Neural progenitor cell (in vitro differentiated cells): ENCODE measurements around the gene TBC1D9. TPM values are rescaled to one million over a fixed set of nuclear protein-coding genes. Genes with fewer than 3 reads are reported as not detected.

ENCODE experiments used
- DNase-seq: peaks from one replicate; pipeline ENCODE4 v3.0.0-alpha.2; 2016; ENCODE audit warnings: low spot score
- H2AFZ ChIP-seq: fragments of 200-600 bp; sonication (generic); replicated peaks from 2 replicates; pipeline ENCODE4 v1.6.1; 2016; ENCODE audit warnings: antibody characterized with exemption
- H3F3A ChIP-seq: fragments of 200-600 bp; sonication (generic); 2 replicates; pipeline ENCODE4 v1.6.1; 2016; ENCODE audit warnings: antibody characterized with exemption, low read depth
- H3K27ac ChIP-seq: fragments of 200-600 bp; sonication (generic); 2 replicates; pipeline ENCODE4 v1.5.1; 2016; ENCODE audit warnings: mild to moderate bottlenecking
- H3K27me3 ChIP-seq: fragments of 200-600 bp; sonication (generic); 2 replicates; pipeline ENCODE4 v1.6.1; 2016; ENCODE audit warnings: mild to moderate bottlenecking, moderate library complexity
- H3K36me3 ChIP-seq: fragments of 200-600 bp; sonication (generic); 2 replicates; pipeline ENCODE4 v1.5.1; 2016
- H3K4me1 ChIP-seq: fragments of 200-600 bp; sonication (generic); 2 replicates; pipeline ENCODE4 v1.6.1; 2016; ENCODE audit warnings: mixed run types
- H3K4me2 ChIP-seq: fragments of 200-600 bp; sonication (generic); 2 replicates; pipeline ENCODE4 v1.6.1; 2016
- H3K4me3 ChIP-seq: fragments of 200-600 bp; sonication (generic); 2 replicates; pipeline ENCODE4 v1.5.1; 2016
- H3K79me2 ChIP-seq: fragments of 200-600 bp; sonication (generic); 2 replicates; pipeline ENCODE4 v1.6.1; 2016; ENCODE audit warnings: low read depth
- H3K9ac ChIP-seq: fragments of 200-600 bp; sonication (generic); 2 replicates; pipeline ENCODE4 v1.6.1; 2016
- H3K9me3 ChIP-seq: fragments of 200-600 bp; sonication (generic); 2 replicates; pipeline ENCODE4 v1.5.1; 2016; ENCODE audit warnings: low read depth
- H4K20me1 ChIP-seq: fragments of 200-600 bp; sonication (generic); 2 replicates; pipeline ENCODE4 v1.6.1; 2016; ENCODE audit warnings: low read depth
- H3K27ac Mint-ChIP-seq: 3 replicates; pipeline ENCODE4 v1.8.0; 2021; ENCODE audit warnings: mixed read lengths
- H3K27me3 Mint-ChIP-seq: 2 replicates; pipeline ENCODE4 v1.8.0; 2022; ENCODE audit warnings: low read depth, mild to moderate bottlenecking, inconsistent platforms, moderate library complexity, mixed read lengths; ENCODE audit not compliant: insufficient read depth
- H3K36me3 Mint-ChIP-seq: 3 replicates; pipeline ENCODE4 v1.8.0; 2021; ENCODE audit warnings: mixed read lengths
- H3K4me1 Mint-ChIP-seq: 3 replicates; pipeline ENCODE4 v1.8.0; 2021; ENCODE audit warnings: mixed read lengths
- H3K4me3 Mint-ChIP-seq: 3 replicates; pipeline ENCODE4 v1.8.0; 2021; ENCODE audit warnings: mild to moderate bottlenecking, moderate library complexity, mixed read lengths
- H3K9me3 Mint-ChIP-seq: 3 replicates; pipeline ENCODE4 v1.8.0; 2020; ENCODE audit warnings: mixed read lengths
- EZH2 ChIP-seq: fragments of 200-600 bp; sonication (generic); IDR thresholded peaks from 2 replicates; pipeline ENCODE4 v1.6.1; 2017; ENCODE audit warnings: antibody characterized with exemption, mild to moderate bottlenecking, moderate library complexity
- EZH2phosphoT487 ChIP-seq: fragments of 200-600 bp; sonication (generic); IDR thresholded peaks from 2 replicates; pipeline ENCODE4 v1.6.1; 2017; ENCODE audit warnings: antibody characterized with exemption
- total RNA-seq: library from RNA; depleted of rRNA; stranded (reverse); fragments of >200 nt; gene quantifications from 2 replicates; pipeline ENCODE4 v1.2.3, GENCODE V29; 2015; ENCODE audit warnings: low replicate concordance
- TF ChIP-seq, protein P1 (sequence below): fragments of 200-600 bp; sonication (generic); IDR thresholded peaks from 2 replicates; pipeline ENCODE4 v1.5.1; 2017; ENCODE audit warnings: antibody characterized with exemption, mild to moderate bottlenecking

The TBC1D9 gene
- total RNA-seq: 8.8 and 11.3 TPM in 2 replicates

DNA sequence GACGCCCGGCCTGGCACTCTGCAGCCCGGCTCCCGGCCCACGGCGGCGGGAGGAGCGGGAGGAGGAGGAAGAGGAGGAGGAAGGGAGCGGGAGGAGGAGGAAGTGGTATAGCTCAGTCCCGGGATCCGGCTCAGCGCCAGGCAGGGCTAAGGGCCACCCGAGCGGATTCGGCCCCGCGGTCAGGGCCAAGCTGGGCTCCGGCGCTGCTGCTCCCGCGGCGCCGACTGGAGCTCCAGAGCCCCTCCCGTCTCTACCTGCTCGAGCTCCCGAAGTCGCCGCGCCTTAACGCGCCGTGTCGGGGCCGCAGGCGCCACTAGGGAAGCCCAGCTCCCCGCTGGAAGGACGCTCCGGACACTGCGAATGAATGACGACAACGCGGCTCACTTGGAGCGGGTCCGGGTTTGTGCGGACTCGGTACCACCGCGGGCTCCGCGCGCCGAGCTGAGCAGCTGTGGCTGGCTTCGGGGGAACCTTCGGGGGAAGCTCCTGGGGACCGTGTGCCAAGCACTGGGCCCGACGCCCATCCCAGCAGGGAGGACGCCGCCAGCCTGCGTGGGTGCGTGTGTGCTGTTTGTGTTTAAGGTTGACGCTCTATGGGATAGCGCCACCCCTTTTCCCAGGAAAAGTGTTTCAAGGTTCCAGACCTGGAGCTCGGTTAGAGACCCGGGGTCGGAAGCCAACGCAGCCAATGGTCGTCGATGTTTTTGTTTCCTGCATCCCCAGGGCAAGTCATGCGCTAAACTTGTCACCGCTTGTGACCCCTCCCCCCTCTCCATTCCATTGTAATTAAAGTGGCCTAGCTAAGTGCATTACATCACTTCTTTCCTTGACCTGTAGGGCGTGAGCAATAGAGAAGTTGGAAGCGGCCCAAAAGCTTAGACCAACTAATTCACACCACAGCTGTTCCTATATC lies at the start of gene TBC1D9:
Gene TBC1D9, minus strand, starts transcription at position 67 of the 913 bp plus-strand sequence. CDS start 340 bp downstream, outside the sequence.
- Histone ChIP-seq H3K4me3 (peak within 1 kb of the TSS; percentile 82), H3K4me2 (peak within 1 kb of the TSS; percentile 84), H3K27ac (peak within 1 kb of the TSS; percentile 35), H2AFZ (peak within 1 kb of the TSS; percentile 96), H3K4me1 (peaks cover 9% of the 10 kb centered on the region), H3K9ac (peak within 1 kb of the TSS; percentile 33), H3K79me2 (no peaks in the 10 kb centered on the region), H3K9me3 (no peaks in the 10 kb centered on the region), H3K27me3 (peaks cover 82% of the 10 kb centered on the region), H4K20me1 (no peaks in the 10 kb centered on the region), H3K36me3 (no peaks in the 10 kb centered on the region), H3F3A (peaks cover 26% of the 10 kb centered on the region)
- peaks cover 2% of the 10 kb centered on the region for H3K27me3 Mint-ChIP-seq
- H3K4me3 Mint-ChIP-seq: peak within 1 kb of the TSS; percentile 96
- peaks cover 19% of the 10 kb centered on the region for H3K36me3 Mint-ChIP-seq
- DNase-seq: peak; percentile 94
- H3K4me1 Mint-ChIP-seq: peaks cover 28% of the 10 kb centered on the region
- peak within 1 kb of the TSS; percentile 12 for H3K27ac Mint-ChIP-seq
- TF ChIP-seq EZH2phosphoT487 (no peak), EZH2 (peak; percentile 50)
- TF ChIP-seq, protein P1, sequence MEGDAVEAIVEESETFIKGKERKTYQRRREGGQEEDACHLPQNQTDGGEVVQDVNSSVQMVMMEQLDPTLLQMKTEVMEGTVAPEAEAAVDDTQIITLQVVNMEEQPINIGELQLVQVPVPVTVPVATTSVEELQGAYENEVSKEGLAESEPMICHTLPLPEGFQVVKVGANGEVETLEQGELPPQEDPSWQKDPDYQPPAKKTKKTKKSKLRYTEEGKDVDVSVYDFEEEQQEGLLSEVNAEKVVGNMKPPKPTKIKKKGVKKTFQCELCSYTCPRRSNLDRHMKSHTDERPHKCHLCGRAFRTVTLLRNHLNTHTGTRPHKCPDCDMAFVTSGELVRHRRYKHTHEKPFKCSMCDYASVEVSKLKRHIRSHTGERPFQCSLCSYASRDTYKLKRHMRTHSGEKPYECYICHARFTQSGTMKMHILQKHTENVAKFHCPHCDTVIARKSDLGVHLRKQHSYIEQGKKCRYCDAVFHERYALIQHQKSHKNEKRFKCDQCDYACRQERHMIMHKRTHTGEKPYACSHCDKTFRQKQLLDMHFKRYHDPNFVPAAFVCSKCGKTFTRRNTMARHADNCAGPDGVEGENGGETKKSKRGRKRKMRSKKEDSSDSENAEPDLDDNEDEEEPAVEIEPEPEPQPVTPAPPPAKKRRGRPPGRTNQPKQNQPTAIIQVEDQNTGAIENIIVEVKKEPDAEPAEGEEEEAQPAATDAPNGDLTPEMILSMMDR: no peak
- H3K9me3 Mint-ChIP-seq: peaks cover 7% of the 10 kb centered on the region

DNA sequence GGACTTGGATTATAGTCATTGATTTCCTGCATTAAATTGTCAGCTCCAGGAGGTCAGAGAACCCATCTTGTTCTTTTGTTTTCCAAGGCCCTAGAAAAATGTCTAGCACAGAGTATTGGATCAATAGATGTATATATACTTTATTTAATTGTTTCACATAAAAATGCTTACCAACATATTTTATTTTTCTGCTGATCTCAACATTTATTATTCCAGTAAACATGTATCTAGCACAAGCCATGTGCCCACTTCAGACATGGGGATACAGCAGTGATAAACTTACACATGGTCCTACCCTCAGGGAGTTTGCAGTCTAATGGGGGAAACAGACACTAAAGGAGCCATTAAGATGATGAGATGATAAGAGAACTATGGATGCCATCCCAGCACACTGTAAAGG lies 49.1 kb upstream of the TBC1D9 start:
- H3K9me3 Mint-ChIP-seq: no peaks in the 10 kb centered on the region

DNA sequence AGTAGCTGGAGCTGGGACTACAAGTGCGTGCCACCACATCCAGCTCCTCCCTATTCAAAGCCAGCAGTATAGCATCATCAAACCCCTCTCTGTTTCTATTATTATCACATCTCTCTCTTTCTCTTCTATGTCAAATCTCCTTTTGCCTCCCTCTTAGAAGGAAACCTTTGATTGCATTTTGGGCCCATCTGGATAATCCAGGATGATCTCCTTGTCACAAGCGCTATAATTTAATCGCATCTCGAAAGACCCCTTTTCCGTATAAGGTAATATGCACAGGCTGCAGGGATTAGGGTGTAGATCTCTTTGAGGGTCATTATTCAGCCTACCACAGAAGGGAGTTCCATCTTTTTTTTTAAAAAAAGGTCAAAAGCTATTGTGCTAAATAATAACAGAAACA lies 46.4 kb upstream of the TBC1D9 start:
- no peaks in the 10 kb centered on the region for H3K79me2 ChIP-seq
- H3K4me1 ChIP-seq: no peaks in the 10 kb centered on the region
- Mint-ChIP-seq H3K4me1 (no peaks in the 10 kb centered on the region), H3K27me3 (peaks cover 3% of the 10 kb centered on the region), H3K4me3 (no peak overlapping the region), H3K36me3 (no peaks in the 10 kb centered on the region), H3K9me3 (no peaks in the 10 kb centered on the region), H3K27ac (no peak overlapping the region)
- no peak overlapping the region for H3K4me3 ChIP-seq
- H3K27ac ChIP-seq: no peak overlapping the region
- no peaks in the 10 kb centered on the region for H3K9me3 ChIP-seq
- TF ChIP-seq EZH2: no peak
- TF ChIP-seq, protein P1: no peak
- no peak for TF ChIP-seq EZH2phosphoT487
- H3K4me2 ChIP-seq: no peak overlapping the region
- H3K9ac ChIP-seq: no peak overlapping the region
- H3F3A ChIP-seq: no peaks in the 10 kb centered on the region
- H3K36me3 ChIP-seq: no peaks in the 10 kb centered on the region
- no peak overlapping the region for H2AFZ ChIP-seq
- DNase-seq: no peak
- H3K27me3 ChIP-seq: no peaks in the 10 kb centered on the region
- no peaks in the 10 kb centered on the region for H4K20me1 ChIP-seq

More for the DNA sequence above, 49.1 kb upstream of the TBC1D9 start:
- H3K4me1 Mint-ChIP-seq: no peaks in the 10 kb centered on the region
- Histone ChIP-seq H3K27ac (no peak overlapping the region), H3K4me3 (no peak overlapping the region), H3K79me2 (no peaks in the 10 kb centered on the region), H3K27me3 (no peaks in the 10 kb centered on the region), H3F3A (no peaks in the 10 kb centered on the region), H3K4me2 (no peak overlapping the region), H3K36me3 (no peaks in the 10 kb centered on the region), H3K4me1 (no peaks in the 10 kb centered on the region), H2AFZ (no peak overlapping the region), H3K9me3 (no peaks in the 10 kb centered on the region), H3K9ac (no peak overlapping the region), H4K20me1 (no peaks in the 10 kb centered on the region)
- H3K27ac Mint-ChIP-seq: no peak overlapping the region
- DNase-seq: no peak
- H3K36me3 Mint-ChIP-seq: no peaks in the 10 kb centered on the region
- H3K4me3 Mint-ChIP-seq: no peak overlapping the region
- TF ChIP-seq EZH2phosphoT487 (no peak), EZH2 (no peak)
- TF ChIP-seq, protein P1: no peak
- peaks cover 8% of the 10 kb centered on the region for H3K27me3 Mint-ChIP-seq
